ENCODE data around the gene ADCYAP1R1.

The ADCYAP1R1 gene

GRCh38 chr7:31058688-31059087, 6.6 kb downstream of the ADCYAP1R1 start:
- Histone ChIP-seq H2AFZ (ENCODE audit: low read depth, low read length) (no peak overlapping the region), H3K9ac (ENCODE audit: low read depth, low read length) (no peak overlapping the region), H3K4me2 (ENCODE audit: insufficient read depth, low read length) (no peak overlapping the region), H3K36me3 (ENCODE audit: insufficient read depth, low read length) (no peaks in the 10 kb centered on the region), H3K4me1 (ENCODE audit: insufficient read depth, low read length) (no peaks in the 10 kb centered on the region), H4K20me1 (ENCODE audit: insufficient read depth, low read length) (no peaks in the 10 kb centered on the region; the same call in 1 of the 2 replicates), H3K27ac (ENCODE audit: low read length) (no peak overlapping the region), H3K4me3 (ENCODE audit: low read depth in 1 of 2, low read length in 2 of 2) (no peak overlapping the region), H3K27me3 (ENCODE audit: insufficient read depth, low read length, poor library complexity) (peaks cover 5% of the 10 kb centered on the region), H3K9me3 (ENCODE audit: insufficient read depth, low read length, severe bottlenecking) (no peaks in the 10 kb centered on the region), H3K79me2 (ENCODE audit: insufficient read depth, low read length) (no peaks in the 10 kb centered on the region)
- ATAC-seq (ENCODE audit: insufficient read depth, low read depth) (no peak), DNase-seq (no peak)
- TF ChIP-seq CTCF (IDR thresholded peaks at IDR 0.05; ENCODE audit: borderline replicate concordance, extremely low read depth, low read length, poor library complexity, severe bottlenecking): no peak
- TF ChIP-seq EZH2 (IDR thresholded peaks at IDR 0.05; ENCODE audit: borderline replicate concordance, low read depth, low read length, severe bottlenecking): no peak

- Histone ChIP-seq H3K4me2 (ENCODE audit: insufficient read depth, low read length) (no peak overlapping the region), H3K9ac (ENCODE audit: low read depth, low read length) (no peak overlapping the region), H3K4me1 (ENCODE audit: insufficient read depth, low read length) (no peaks in the 10 kb centered on the region), H3K4me3 (ENCODE audit: low read depth in 1 of 2, low read length in 2 of 2) (no peak overlapping the region), H3K79me2 (ENCODE audit: insufficient read depth, low read length) (no peaks in the 10 kb centered on the region), H3K27ac (ENCODE audit: low read length) (no peak overlapping the region), H3K9me3 (ENCODE audit: insufficient read depth, low read length, severe bottlenecking) (no peaks in the 10 kb centered on the region), H4K20me1 (ENCODE audit: insufficient read depth, low read length) (no peaks in the 10 kb centered on the region; the same call in 1 of the 2 replicates), H3K27me3 (ENCODE audit: insufficient read depth, low read length, poor library complexity) (peaks cover 5% of the 10 kb centered on the region), H2AFZ (ENCODE audit: low read depth, low read length) (no peak overlapping the region), H3K36me3 (ENCODE audit: insufficient read depth, low read length) (no peaks in the 10 kb centered on the region)
- no peak for DNase-seq
- TF ChIP-seq CTCF (IDR thresholded peaks at IDR 0.05; ENCODE audit: borderline replicate concordance, extremely low read depth, low read length, poor library complexity, severe bottlenecking) (peak; percentile 12), EZH2 (IDR thresholded peaks at IDR 0.05; ENCODE audit: borderline replicate concordance, low read depth, low read length, severe bottlenecking) (no peak)
- no peak for ATAC-seq (ENCODE audit: insufficient read depth, low read depth)
These were observed 7.4 kb downstream of the ADCYAP1R1 start for GRCh38 chr7:31059551-31059950.

GRCh38 chr7:31061185-31061584, 9.1 kb downstream of the ADCYAP1R1 start:
- no peaks in the 10 kb centered on the region for H3K4me1 ChIP-seq (ENCODE audit: insufficient read depth, low read length)
- DNase-seq (no peak), ATAC-seq (ENCODE audit: insufficient read depth, low read depth) (no peak)
- TF ChIP-seq EZH2 (IDR thresholded peaks at IDR 0.05; ENCODE audit: borderline replicate concordance, low read depth, low read length, severe bottlenecking) (no peak), CTCF (IDR thresholded peaks at IDR 0.05; ENCODE audit: borderline replicate concordance, extremely low read depth, low read length, poor library complexity, severe bottlenecking) (peak; percentile 4)
- H3K4me3 ChIP-seq (ENCODE audit: low read depth in 1 of 2, low read length in 2 of 2): no peak overlapping the region
- no peaks in the 10 kb centered on the region for H3K9me3 ChIP-seq (ENCODE audit: insufficient read depth, low read length, severe bottlenecking)
- H3K4me2 ChIP-seq (ENCODE audit: insufficient read depth, low read length): no peak overlapping the region
- no peaks in the 10 kb centered on the region for H3K79me2 ChIP-seq (ENCODE audit: insufficient read depth, low read length)
- no peak overlapping the region for H2AFZ ChIP-seq (ENCODE audit: low read depth, low read length)
- no peaks in the 10 kb centered on the region; the same call in 1 of the 2 replicates for H4K20me1 ChIP-seq (ENCODE audit: insufficient read depth, low read length)
- H3K9ac ChIP-seq (ENCODE audit: low read depth, low read length): no peak overlapping the region
- no peaks in the 10 kb centered on the region for H3K36me3 ChIP-seq (ENCODE audit: insufficient read depth, low read length)
- no peak overlapping the region for H3K27ac ChIP-seq (ENCODE audit: low read length)
- peaks cover 9% of the 10 kb centered on the region for H3K27me3 ChIP-seq (ENCODE audit: insufficient read depth, low read length, poor library complexity)
